Loucy (cell line): ENCODE results near the gene ZNF418.

ENCODE experiments used
- CTCF ChIP-seq: fragments of 200-600 bp; sonication (generic); conservative IDR thresholded peaks from 2 replicates; pipeline ENCODE4 v1.5.1; 2014; ENCODE audit warnings: mild to moderate bottlenecking, antibody characterized with exemption, low read length
- EZH2phosphoT487 ChIP-seq: fragments of 200-600 bp; IDR thresholded peaks from 2 replicates; pipeline ENCODE4 v1.6.1; 2018; ENCODE audit warnings: antibody characterized with exemption, mild to moderate bottlenecking, moderate library complexity, borderline replicate concordance

GRCh38 chr19:57907394-57907793 lies 27.8 kb downstream of the ZNF418 start:
- TF ChIP-seq CTCF (no peak), EZH2phosphoT487 (no peak)
